AG08395 (cell line): ENCODE results near the gene PNLIPRP2.

ENCODE experiments used
- DNase-seq: peaks from one replicate; pipeline ENCODE4 v3.0.0; 2012; ENCODE audit warnings: mixed read lengths, low spot score

PNLIPRP2 gene

DNA sequence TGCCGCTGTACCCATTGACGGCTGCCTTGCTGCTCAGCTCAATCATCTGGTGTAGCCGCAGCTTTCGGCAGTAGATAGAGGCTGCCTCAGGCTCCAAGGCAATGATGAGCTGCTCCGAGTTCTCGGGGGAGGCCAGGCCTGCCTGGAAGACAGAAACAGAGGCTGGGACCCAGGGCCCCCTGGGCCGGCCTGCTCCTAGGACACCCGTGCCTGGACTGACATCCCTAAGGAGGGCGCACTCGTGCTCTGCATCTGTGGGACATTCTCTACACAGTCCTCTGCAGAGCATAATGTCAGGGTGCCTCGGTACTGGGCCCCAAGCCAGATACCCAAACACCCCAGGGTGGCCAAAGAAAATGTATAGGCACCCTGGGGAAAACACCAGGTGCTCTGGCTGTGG is 63.1 kb downstream of the PNLIPRP2 start:
- DNase-seq: no peak

DNA sequence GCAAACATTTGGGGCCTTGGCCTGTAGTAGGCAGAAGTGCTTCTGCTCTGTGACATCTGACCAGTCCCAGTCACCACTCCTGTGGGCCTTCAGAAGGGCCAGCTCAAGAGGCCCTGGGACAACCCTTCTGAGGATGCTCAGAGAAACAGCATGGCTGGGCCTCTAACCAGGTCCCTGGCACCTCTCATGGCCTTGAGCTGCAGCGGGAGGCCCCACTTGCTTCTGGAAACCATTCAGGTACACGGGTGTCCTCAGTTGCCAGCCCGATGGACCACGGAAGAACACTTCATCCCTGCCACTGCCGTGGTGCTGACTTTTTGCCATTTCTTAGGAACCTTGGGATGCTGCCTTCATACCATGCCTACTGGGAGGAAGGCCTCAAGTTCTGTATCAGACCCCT is 64.0 kb downstream of the PNLIPRP2 start:
- no peak for DNase-seq

DNA sequence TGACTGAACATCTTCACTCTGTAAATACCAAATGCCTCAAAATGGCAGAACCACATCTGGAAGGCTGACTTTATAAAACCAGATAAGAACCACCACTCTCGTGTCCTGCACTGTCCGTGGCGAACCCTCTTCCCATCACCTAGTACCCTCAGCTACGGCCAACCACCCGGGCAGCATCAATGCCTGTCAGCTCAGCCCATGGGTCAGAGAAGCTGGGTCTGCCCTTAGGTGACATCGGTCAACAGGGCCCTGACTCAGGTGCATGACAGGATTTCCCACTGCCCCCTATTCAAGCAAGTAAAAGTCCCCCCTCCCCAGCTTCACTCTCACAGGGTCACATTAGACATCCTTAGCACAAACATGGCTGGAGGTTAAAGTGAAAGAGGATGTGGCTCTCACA is 65.1 kb downstream of the PNLIPRP2 start:
- no peak for DNase-seq

DNA sequence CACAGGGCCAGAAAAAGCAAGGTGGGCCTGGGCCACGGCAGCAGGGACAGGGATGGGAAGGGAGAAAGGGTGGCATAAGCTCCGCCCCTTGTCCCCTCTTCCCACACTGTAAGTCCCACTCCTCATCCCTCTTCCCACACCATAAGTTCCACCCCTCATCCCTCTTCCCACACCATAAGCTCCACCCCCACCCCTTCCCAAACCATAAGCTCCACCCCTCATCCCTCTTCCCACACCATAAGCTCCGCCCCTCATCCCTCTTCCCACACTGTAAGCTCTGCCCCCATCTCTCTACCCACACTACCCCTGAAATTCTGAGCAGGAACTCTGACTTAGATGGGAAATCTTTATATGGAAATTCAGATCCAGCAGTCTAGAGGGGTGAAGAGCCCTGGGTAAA is 65.9 kb downstream of the PNLIPRP2 start:
- DNase-seq: no peak

GRCh38 chr10:116687633-116688032 is 66.9 kb downstream of the PNLIPRP2 start:
- no peak for DNase-seq

GRCh38 chr10:116688241-116688711 is 67.5 kb downstream of the PNLIPRP2 start:
- peak; percentile 87 for DNase-seq

GRCh38 chr10:116688741-116689495 is 68.2 kb downstream of the PNLIPRP2 start:
- no peak for DNase-seq

GRCh38 chr10:116689744-116690143 is 69.0 kb downstream of the PNLIPRP2 start:
- DNase-seq: no peak

DNA sequence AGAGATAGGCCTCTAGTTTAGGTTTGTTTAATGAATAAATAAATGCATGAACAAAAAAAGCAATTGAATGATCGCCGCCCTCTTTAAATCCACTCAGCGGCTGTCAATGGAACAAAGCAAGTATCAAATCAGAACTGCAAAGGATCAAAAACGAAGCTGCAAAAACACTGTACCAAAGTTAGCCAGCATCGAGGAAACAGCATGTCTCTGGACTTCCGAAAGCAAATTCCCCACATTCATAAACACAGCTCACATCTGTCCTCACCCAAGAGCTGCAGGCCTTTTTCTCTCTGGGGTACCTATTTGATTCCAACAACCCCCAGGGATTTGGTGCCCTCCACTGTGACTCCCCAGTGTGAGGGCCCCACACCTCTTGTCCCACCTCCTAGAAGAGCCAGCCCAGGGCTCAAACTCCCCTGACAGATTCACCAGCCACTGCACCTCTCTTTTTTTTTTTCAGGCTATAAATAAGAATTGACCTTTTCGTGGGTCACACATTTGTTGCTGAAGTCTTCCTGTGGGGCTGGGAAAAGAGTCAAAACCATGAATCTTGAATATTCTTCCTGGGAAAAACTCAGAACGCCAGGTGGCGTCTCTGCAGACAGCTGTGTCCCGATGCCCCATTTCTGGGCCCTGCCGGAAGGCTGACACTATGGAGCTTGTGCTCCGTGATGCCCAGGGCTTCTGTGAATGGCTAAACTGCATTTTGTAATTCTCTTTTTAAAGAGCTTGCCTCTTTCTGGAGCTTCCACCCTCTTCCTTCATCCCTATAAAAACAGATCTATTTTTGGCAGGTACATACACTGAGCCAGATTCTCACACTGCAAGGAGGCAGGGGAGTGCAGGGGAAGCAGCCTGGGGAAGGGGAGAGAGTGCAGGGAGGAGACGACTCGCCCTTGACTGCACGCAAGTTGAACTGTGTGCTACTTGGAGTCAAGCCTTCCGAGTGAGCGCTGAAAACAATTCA is 69.9 kb downstream of the PNLIPRP2 start:
- no peak for DNase-seq

DNA sequence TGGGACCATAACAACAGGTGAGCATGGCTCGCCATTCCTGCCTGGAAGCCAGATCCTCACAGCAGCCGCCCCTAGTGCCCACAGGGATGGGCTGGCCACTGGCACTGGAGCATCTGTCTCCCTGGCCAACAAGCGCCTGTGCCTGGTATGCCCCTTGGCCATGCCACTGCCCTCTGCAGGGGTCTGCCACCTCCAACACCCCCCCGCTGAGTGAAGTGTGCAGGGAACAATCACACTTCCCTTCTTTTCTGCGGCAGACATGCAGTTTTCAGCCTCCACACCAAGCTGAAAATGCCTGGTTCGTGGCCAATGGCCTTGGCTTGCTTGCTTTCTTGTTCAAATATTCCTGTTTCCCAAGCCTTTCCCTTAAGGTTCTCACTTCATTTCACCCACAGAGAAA is 70.9 kb downstream of the PNLIPRP2 start:
- no peak for DNase-seq

- no peak for DNase-seq
Measured at GRCh38 chr10:116692225-116692624, 71.5 kb downstream of the PNLIPRP2 start.

DNA sequence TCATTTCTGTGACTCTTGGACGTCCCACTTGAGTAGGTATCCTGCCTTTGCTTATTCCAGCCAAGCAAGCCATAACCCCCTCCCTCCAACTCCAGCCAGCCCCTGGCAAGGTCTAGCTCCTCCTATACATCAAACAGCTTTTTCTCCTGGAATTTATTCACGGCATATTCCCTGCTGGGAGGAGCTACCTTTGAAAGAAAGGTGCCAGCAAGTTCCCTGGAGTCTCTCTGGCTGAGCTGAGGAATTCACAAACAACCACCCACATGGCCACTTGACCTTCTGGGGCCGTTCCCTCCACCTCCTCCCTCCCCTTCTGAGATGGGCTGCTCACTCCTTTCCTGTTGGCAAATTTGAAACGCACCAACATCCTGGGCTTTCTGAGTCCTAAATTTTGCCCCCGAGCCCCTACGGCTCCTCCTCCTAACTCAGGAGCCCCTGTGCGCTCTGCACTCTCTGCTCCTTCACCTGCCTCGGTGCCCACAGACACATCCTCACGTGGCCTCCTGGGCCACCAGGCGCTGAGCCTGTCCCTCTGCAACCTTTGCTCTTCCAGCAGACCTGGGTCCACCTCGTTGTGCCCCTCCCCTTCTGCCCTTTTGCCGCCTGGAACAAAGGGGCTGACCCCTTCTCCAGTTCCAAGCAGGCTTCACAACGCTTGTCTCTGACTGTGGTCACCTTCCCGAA is 73.6 kb downstream of the PNLIPRP2 start:
- no peak for DNase-seq
